Measurements from ENCODE around the gene ARHGAP24. TPM values are rescaled to one million over a fixed set of nuclear protein-coding genes. Genes with fewer than 3 reads are reported as not detected.
A peak's percentile ranks its signal among the peaks of the same experiment; 100 is the strongest.

ARHGAP24 gene
- total and polyA plus RNA-seq, 4 donors, result 10.0 to 79.4 (median 21.6) TPM

- ATAC-seq (ENCODE audit: insufficient read depth, low FRiP score), result peak; percentile 30
- TF ChIP-seq CTCF (IDR thresholded peaks at IDR 0.05; ENCODE audit: control extremely low read depth, extremely low read depth), result no peak
- Histone ChIP-seq H3K36me3 (ENCODE audit: control insufficient read depth in 4 of 4, insufficient read depth in 4 of 4, low read length in 4 of 4) (no peaks in the 10 kb centered on the region), H3K4me3 (no peak overlapping the region), H3K9me3 (ENCODE audit: control insufficient read depth in 4 of 4, insufficient read depth in 3 of 4, low read length in 3 of 4) (no peaks in the 10 kb centered on the region), H3K27me3 (ENCODE audit: control insufficient read depth in 3 of 3, insufficient read depth in 3 of 3, low read length in 2 of 3) (no peaks in the 10 kb centered on the region), H3K9ac (ENCODE audit: insufficient read depth in 1 of 2, low read length in 2 of 2) (no peak overlapping the region), H3K27ac (ENCODE audit: low read depth in 1 of 2, low read length in 1 of 2) (peak overlapping the region in 1 of 2 donors; percentile 23), H3K4me1 (ENCODE audit: control insufficient read depth in 5 of 5, insufficient read depth in 5 of 5, low read length in 5 of 5) (peaks cover 0 to 19% (median 5%) of the 10 kb centered on the region in 5 donors)
- 65 to 88% methylated on average over 3 of the region's 3 CpGs for WGBS, 2 donors
- no peak for DNase-seq
Measured at GRCh38 chr4:85933291-85933640, 458.3 kb downstream of the ARHGAP24 start.

- ATAC-seq (ENCODE audit: insufficient read depth, low FRiP score), result no peak
- WGBS, 2 donors, result 74 to 87% methylated on average over 2 of the region's 2 CpGs
Measured at GRCh38 chr4:85937507-85937906, 462.6 kb downstream of the ARHGAP24 start.

GRCh38 chr4:85938062-85938461, 463.1 kb downstream of the ARHGAP24 start:
- H3K4me3 ChIP-seq, result no peak overlapping the region
- H3K36me3 ChIP-seq (ENCODE audit: control insufficient read depth in 4 of 4, insufficient read depth in 4 of 4, low read length in 4 of 4), result no peaks in the 10 kb centered on the region
- H3K9ac ChIP-seq (ENCODE audit: insufficient read depth in 1 of 2, low read length in 2 of 2), result no peak overlapping the region
- no peaks in the 10 kb centered on the region for H3K9me3 ChIP-seq (ENCODE audit: control insufficient read depth in 4 of 4, insufficient read depth in 3 of 4, low read length in 3 of 4)
- H3K27me3 ChIP-seq (ENCODE audit: control insufficient read depth in 3 of 3, insufficient read depth in 3 of 3, low read length in 2 of 3), result no peaks in the 10 kb centered on the region
- H3K27ac ChIP-seq (ENCODE audit: low read depth in 1 of 2, low read length in 1 of 2), result no peak overlapping the region
- WGBS, 2 donors, result 91 to 97% methylated on average over 5 of the region's 5 CpGs
- DNase-seq (no peak), ATAC-seq (ENCODE audit: insufficient read depth, low FRiP score) (no peak)
- H3K4me1 ChIP-seq (ENCODE audit: control insufficient read depth in 5 of 5, insufficient read depth in 5 of 5, low read length in 5 of 5), result peaks cover 0 to 2% (median 0%) of the 10 kb centered on the region in 5 donors
- TF ChIP-seq CTCF (IDR thresholded peaks at IDR 0.05; ENCODE audit: control extremely low read depth, extremely low read depth), result no peak

More at GRCh38 chr4:85937507-85937906, 462.6 kb downstream of the ARHGAP24 start:
- Histone ChIP-seq H3K27ac (ENCODE audit: low read depth in 1 of 2, low read length in 1 of 2) (no peak overlapping the region), H3K4me3 (no peak overlapping the region), H3K9ac (ENCODE audit: insufficient read depth in 1 of 2, low read length in 2 of 2) (no peak overlapping the region), H3K4me1 (ENCODE audit: control insufficient read depth in 5 of 5, insufficient read depth in 5 of 5, low read length in 5 of 5) (peaks cover 0 to 5% (median 2%) of the 10 kb centered on the region in 5 donors), H3K36me3 (ENCODE audit: control insufficient read depth in 4 of 4, insufficient read depth in 4 of 4, low read length in 4 of 4) (no peaks in the 10 kb centered on the region), H3K9me3 (ENCODE audit: control insufficient read depth in 4 of 4, insufficient read depth in 3 of 4, low read length in 3 of 4) (no peaks in the 10 kb centered on the region), H3K27me3 (ENCODE audit: control insufficient read depth in 3 of 3, insufficient read depth in 3 of 3, low read length in 2 of 3) (no peaks in the 10 kb centered on the region)
- TF ChIP-seq CTCF (IDR thresholded peaks at IDR 0.05; ENCODE audit: control extremely low read depth, extremely low read depth), result no peak
- DNase-seq, result no peak

- ATAC-seq (ENCODE audit: insufficient read depth, low FRiP score), result no peak
- Histone ChIP-seq H3K9ac (ENCODE audit: insufficient read depth in 1 of 2, low read length in 2 of 2) (no peak overlapping the region), H3K9me3 (ENCODE audit: control insufficient read depth in 4 of 4, insufficient read depth in 3 of 4, low read length in 3 of 4) (no peaks in the 10 kb centered on the region), H3K36me3 (ENCODE audit: control insufficient read depth in 4 of 4, insufficient read depth in 4 of 4, low read length in 4 of 4) (no peaks in the 10 kb centered on the region), H3K27ac (ENCODE audit: low read depth in 1 of 2, low read length in 1 of 2) (no peak overlapping the region), H3K4me1 (ENCODE audit: control insufficient read depth in 5 of 5, insufficient read depth in 5 of 5, low read length in 5 of 5) (no peaks in the 10 kb centered on the region), H3K4me3 (no peak overlapping the region), H3K27me3 (ENCODE audit: control insufficient read depth in 3 of 3, insufficient read depth in 3 of 3, low read length in 2 of 3) (no peaks in the 10 kb centered on the region)
- WGBS, 2 donors, result 92 to 100% methylated on average over 2 of the region's 2 CpGs
- no peak for DNase-seq
- no peak for TF ChIP-seq CTCF (IDR thresholded peaks at IDR 0.05; ENCODE audit: control extremely low read depth, extremely low read depth)
Measured at GRCh38 chr4:85938902-85939301, 464.0 kb downstream of the ARHGAP24 start.

All from lung (tissue), 12 donors.